AG04449 (cell line): ENCODE data around the gene RBM38.

ENCODE experiments used
- CTCF ChIA-PET: fragments of 350-600 bp; formaldehyde crosslinking; extraction: SDS; loops from one replicate; lab custom pipeline; 2021; ENCODE audit warnings: antibody characterized with exemption; lab: Yijun Ruan, JAX
- POLR2A ChIA-PET: fragments of 400-600, 350-600 bp; formaldehyde crosslinking; extraction: SDS; loops from one replicate; lab custom pipeline; 2020; ENCODE audit warnings: antibody characterized with exemption, inconsistent platforms; lab: Yijun Ruan, JAX
- DNase-seq: peaks from one replicate; pipeline ENCODE4 v3.0.0-alpha.2; 2010; ENCODE audit warnings: low read depth, low spot score
- H3K4me3 ChIP-seq: 2 replicates; pipeline ENCODE4 v1.5.1; 2011; ENCODE audit warnings: low read depth, mild to moderate bottlenecking, control low read depth, low read length
- TF ChIP-seq, protein P1 (sequence below): IDR thresholded peaks from one replicate; pipeline ENCODE4 v1.5.1; 2011; ENCODE audit warnings: mild to moderate bottlenecking, moderate library complexity, low read length, control low read depth, inconsistent platforms; ENCODE audit not compliant: insufficient read depth; ENCODE audit errors: missing control alignments

The RBM38 gene

DNA sequence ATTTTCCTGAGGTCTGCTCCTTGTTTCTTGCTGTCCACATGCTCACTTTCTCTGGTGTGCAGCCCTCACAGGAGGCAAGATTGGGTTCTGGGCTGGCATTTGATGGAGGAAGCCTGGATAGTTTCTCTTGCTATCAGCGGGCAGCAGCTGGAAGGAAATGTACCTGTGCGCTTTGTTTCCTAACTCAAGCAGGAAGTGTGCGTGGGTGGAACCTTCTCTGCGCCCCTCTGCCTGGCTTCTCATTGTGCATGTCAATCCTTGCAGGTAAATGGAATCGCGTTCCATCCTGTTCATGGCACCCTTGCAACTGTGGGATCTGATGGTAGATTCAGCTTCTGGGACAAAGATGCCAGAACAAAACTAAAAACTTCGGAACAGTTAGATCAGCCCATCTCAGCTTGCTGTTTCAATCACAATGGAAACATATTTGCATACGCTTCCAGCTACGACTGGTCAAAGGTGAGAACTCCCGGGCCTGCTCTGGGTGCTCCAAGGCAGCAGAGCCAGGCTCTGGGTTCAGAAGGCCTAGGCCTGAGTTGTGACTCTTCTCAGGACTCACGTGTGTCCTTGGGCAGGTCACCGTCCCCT, 16.8 kb upstream of the RBM38 start:
- DNase-seq: no peak
- H3K4me3 ChIP-seq: no peak overlapping the region
- CTCF ChIA-PET: interaction anchor here (2.9 to 8.5 kb wide), 3 partner anchors 8 to 122 kb away, joined by 14 to 56 read pairs (median 22); no protein-coding TSS in a partner anchor
- POLR2A ChIA-PET: no interaction called here
- TF ChIP-seq, protein P1, sequence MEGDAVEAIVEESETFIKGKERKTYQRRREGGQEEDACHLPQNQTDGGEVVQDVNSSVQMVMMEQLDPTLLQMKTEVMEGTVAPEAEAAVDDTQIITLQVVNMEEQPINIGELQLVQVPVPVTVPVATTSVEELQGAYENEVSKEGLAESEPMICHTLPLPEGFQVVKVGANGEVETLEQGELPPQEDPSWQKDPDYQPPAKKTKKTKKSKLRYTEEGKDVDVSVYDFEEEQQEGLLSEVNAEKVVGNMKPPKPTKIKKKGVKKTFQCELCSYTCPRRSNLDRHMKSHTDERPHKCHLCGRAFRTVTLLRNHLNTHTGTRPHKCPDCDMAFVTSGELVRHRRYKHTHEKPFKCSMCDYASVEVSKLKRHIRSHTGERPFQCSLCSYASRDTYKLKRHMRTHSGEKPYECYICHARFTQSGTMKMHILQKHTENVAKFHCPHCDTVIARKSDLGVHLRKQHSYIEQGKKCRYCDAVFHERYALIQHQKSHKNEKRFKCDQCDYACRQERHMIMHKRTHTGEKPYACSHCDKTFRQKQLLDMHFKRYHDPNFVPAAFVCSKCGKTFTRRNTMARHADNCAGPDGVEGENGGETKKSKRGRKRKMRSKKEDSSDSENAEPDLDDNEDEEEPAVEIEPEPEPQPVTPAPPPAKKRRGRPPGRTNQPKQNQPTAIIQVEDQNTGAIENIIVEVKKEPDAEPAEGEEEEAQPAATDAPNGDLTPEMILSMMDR: no peak

DNA sequence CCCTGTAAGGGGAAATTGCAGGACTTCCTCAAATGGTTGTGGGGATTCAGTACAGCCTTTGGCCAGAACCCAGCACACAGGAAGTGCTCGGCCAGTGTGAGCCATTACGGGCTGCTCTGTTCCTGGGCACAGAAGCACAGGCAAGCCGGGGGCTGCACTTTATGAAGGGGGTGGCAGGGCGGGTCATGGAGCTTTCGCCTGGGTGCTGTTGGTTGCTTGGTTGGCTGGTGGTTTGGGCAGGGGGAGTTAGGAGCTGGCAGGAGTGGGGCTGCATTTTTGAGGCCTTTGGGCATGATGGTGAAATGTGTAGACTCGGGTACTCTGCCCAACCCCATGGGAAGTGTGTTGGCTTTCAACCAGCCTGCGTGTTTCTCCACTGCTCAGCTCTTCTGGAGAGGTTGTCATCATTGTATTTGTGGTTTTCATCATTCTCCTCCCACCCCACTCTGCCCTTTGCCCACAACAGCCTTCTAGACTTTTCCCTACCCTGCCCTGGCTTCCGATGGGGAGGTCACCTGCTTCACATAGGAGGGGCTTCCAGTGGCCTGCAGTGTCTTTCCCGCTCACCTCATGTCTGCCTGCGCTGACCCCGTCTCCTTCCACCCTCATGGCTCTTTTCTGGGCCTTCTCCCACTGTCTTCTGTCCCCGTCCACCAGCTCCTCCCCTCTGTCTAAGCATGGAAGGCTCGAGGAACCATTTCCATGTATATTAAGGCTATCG, 16.1 kb upstream of the RBM38 start:
- POLR2A ChIA-PET: no interaction called here
- CTCF ChIA-PET: interaction anchor here (2.2 to 8.5 kb wide), 3 partner anchors 12 to 121 kb away, joined by 9 to 56 read pairs (median 14); no protein-coding TSS in a partner anchor
- no peak overlapping the region for H3K4me3 ChIP-seq
- TF ChIP-seq, protein P1: no peak
- DNase-seq: no peak

DNA sequence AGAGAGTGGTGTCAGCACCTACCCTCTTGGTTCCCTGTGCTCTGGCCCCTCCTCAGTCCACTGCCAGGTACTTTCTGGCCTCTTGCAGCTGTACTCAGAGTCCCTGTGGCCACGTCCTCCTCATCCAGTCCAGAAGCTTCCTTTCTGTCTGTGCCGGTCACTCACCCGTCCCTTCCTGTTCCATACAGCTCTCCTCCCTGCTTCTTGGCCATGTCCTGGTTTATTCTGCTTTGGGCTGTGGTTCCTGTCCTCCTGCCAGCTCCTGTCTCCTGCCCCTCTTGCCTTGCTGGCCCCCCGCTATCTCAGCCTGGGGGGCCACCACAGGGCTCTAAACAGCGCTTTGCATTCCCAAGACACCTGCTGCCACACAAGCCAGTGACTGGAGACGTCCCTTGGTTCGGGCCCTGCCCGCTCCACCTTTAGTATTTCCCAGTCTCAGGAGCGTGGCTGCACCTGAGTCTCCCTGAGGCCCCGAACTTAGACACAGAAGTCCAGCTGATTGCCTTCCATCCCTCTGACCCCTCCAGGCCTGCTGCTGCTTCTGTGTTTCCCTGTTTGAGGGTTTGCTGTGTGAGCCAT, 15.5 kb upstream of the RBM38 start:
- ChIA-PET CTCF (interaction anchor here (1.8 to 8.5 kb wide), 4 partner anchors 12 to 120 kb away, joined by 9 to 56 read pairs (median 12); no protein-coding TSS in a partner anchor), POLR2A (no interaction called here)
- TF ChIP-seq, protein P1: no peak
- H3K4me3 ChIP-seq: no peak overlapping the region
- no peak for DNase-seq

- ChIA-PET POLR2A (no interaction called here), CTCF (interaction anchor here (1.7 to 8.5 kb wide), 5 partner anchors 10 to 125 kb away, joined by 4 to 56 read pairs (median 11); no protein-coding TSS in a partner anchor)
- DNase-seq: no peak
- no peak overlapping the region for H3K4me3 ChIP-seq
- TF ChIP-seq, protein P1: no peak
These were observed 13.8 kb upstream of the RBM38 start for GRCh38 chr20:57377350-57377749.

DNA sequence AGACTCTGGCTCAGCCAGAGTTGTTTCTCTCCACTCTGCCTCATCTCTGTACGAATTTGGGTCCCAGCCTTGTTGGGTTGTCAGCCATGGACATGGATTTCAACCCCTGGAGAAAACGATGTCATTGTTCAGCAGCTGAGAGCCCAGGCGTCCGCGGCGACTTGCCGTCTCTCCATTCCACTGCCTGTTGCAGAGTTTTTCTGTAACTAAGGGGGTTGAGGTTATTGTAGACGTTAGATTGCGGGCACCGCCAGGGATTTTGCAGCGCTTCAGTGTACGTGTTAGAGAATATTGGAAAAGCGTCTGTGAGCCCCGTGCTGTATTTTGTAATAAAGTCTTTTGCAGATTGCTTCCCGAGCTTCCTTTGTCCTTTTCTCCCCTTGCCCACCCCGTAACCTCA, 13.1 kb upstream of the RBM38 start:
- TF ChIP-seq, protein P1: no peak
- no peak overlapping the region for H3K4me3 ChIP-seq
- ChIA-PET POLR2A (no interaction called here), CTCF (interaction anchor here (1.3 to 8.5 kb wide), 6 partner anchors 115 to 833 kb away, joined by 3 to 56 read pairs (median 26); no protein-coding TSS in a partner anchor)
- DNase-seq: no peak
